Stimulated activated CD8-positive, alpha-beta memory T cell treated with anti-CD3 and anti-CD28 coated beads, Interleukin-7, amount 100 ng/mL, for 4 hours (primary cell): Measurements from ENCODE around the gene HHATL.

Experiments
- DNase-seq, 2 donors: peaks; one replicate each; pipeline ENCODE4 v3.0.0-alpha.2; 2020; ENCODE audit warnings: low read depth in 2 of 2

HHATL gene

DNA sequence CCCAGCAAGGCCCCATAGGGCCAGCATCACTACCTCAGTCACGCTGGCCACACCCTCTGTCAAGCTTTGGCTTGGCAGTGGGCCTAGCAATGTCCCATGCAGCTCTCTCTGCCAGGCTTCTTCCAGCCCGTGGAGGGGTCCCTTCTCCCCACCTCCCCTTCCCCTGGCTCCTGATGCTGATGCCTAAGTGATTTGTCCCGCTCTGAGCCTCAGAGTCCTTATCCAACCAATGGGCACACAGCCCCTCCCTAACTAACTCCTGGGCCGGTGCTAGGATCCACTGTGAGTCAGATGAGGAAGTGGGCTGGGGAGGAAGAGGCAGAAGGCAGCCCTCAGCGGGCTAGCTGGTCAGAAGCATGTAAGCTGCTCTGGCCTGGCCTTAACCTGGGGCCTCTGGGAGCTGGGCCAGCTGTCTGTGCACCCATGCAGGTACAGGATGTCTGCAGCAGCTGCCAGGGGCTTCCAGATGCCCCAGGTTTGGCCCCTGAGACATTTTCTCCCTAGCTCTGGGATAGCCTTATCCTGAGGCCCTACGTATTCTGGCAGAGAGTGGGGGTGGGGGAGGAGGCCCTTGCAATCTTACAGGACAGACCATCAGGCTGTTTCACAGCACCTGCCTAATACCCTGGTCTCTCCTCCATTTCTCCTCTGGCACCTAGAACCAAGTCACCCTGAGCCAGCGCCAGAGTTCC, 49.8 kb downstream of the HHATL start:
- no peak for DNase-seq

DNA sequence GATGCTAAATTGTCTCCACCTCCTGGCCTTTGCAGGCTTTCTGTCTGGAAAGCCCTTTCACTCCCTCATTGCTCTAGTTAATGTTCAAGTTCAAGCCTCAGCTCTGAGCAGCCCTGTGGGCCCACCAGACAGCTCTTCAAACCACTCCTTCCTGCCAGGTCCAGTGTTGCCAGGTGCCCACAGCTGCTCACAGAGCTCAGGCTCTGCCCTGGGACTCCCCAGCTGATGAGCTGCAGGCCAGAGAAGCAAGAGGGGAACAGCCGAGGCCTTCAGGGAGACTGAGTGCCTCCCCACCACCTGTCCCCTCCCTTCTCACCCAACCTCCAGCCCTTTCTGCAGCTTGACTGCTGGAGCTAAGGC, 50.4 kb downstream of the HHATL start:
- DNase-seq: no peak

DNA sequence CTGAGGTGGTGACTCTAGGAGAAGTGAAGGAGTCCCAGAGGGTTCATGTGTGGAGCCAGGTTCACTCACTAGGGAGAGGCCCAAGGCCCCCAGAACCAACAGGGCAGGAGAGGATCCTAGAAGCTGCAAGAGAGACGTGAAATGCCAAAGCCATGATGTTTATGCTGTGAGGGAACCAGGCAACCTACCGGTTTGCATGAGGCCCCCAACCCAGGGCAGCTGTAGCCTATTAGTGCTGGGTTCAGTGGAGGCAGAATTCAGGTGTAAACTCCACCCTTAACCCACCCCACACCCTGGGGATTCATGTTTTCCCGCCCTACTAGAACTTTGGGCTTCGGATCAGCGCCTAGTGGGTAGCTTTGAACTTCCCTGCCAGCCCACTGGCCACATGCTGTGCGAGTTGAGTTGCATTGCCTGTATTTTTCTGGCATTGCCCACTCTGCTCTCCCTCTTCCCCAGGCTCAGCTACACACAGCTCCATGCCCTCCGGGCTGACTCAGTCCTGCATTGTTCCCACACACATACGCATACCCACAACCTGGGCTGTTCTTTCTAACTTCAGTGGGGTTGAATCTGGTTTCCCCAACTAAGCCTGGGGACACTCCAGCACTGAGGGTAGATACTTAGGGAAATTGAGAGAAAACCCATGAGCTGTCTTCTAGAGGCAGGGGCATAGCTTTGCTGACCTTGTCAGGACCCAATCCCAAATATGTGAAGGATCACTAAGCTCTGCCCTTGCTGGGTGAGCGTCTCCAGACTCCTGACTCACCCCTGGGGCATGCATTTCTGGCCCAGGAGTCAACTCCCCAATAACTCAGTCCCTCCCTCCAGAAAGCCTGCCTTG, 51.1 kb downstream of the HHATL start:
- no peak for DNase-seq

DNA sequence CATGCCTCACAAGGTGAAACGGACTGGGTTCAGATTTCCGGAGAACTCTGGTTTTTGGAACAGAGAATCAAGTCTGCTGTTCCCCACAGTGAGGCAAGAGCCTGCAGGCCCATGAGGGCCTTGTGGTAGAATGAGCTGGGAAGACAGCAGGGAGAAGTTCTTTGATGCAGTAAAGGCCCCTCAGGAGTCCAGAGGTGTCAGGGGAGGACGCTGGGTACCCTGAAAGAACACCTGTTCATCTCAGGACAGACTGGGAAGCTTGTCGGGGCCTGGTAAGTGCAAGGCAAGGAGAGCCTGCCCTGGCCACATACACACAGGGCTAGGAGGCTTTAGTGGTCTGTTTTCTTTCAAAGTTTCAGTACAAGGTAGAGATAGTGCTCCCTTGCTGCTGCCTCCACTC, 52.8 kb downstream of the HHATL start:
- DNase-seq: no peak

DNA sequence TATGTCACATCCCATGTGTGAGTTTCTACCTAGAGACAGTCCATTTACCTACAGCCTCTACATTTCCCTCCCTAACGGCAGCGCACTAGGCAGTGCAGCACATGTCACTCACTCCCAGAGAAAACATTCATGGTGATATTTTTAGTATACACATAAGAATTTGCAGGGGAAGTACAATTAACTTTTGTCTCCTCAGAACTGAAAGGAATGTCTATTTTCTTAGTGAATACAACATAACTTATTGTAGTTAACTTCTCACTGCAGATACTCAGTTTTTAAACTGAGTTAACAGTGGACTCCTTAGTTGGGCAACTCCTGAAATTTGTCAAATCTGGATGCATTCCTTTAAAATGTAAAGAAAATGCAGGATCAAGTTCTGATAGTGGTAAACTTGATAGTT, 53.6 kb downstream of the HHATL start:
- no peak for DNase-seq

DNA sequence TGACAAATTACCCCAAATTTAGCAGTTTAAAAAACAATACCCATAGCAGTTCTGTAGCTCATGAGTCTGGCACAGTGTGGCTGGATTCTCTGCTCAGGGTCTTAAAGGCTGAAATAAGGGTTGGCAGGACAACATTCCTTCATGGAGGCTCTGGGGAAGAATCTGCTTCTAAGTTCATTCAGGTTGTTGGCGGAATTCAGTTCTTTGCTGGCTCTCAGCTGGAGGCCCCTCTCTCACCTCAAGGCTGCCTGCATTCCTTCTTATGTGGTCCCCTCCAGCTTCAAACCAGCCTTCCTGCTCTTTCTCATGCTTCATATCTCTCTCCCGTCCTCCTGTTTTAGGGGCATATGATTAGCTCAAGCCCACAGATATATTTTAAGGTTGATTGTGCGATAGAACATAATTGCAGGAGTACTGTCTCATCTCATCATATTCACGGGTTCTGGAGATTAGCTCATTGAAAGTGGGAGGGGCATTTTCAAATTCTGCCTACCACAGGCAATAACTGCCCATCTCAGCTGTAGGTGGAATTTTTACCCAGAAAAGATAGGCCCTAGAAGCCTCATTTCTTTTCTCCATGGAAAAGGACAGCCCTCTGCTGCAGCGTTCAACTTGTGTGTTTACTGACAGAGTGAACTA, 54.7 kb downstream of the HHATL start:
- DNase-seq: no peak
